Neural progenitor cell (in vitro differentiated cells): ENCODE results near the gene MIOX. TPM values are rescaled to one million over a fixed set of nuclear protein-coding genes. Genes with fewer than 3 reads are reported as not detected.
A peak's percentile ranks its signal among the peaks of the same experiment; 100 is the strongest.

Experiments used
- DNase-seq: peaks from one replicate; pipeline ENCODE4 v3.0.0-alpha.2; 2016; ENCODE audit warnings: low spot score
- H2AFZ ChIP-seq: fragments of 200-600 bp; sonication (generic); replicated peaks from 2 replicates; pipeline ENCODE4 v1.6.1; 2016; ENCODE audit warnings: antibody characterized with exemption
- H3F3A ChIP-seq: fragments of 200-600 bp; sonication (generic); 2 replicates; pipeline ENCODE4 v1.6.1; 2016; ENCODE audit warnings: antibody characterized with exemption, low read depth
- H3K27ac ChIP-seq: fragments of 200-600 bp; sonication (generic); 2 replicates; pipeline ENCODE4 v1.5.1; 2016; ENCODE audit warnings: mild to moderate bottlenecking
- H3K27me3 ChIP-seq: fragments of 200-600 bp; sonication (generic); 2 replicates; pipeline ENCODE4 v1.6.1; 2016; ENCODE audit warnings: mild to moderate bottlenecking, moderate library complexity
- H3K36me3 ChIP-seq: fragments of 200-600 bp; sonication (generic); 2 replicates; pipeline ENCODE4 v1.5.1; 2016
- H3K4me1 ChIP-seq: fragments of 200-600 bp; sonication (generic); 2 replicates; pipeline ENCODE4 v1.6.1; 2016; ENCODE audit warnings: mixed run types
- H3K4me2 ChIP-seq: fragments of 200-600 bp; sonication (generic); 2 replicates; pipeline ENCODE4 v1.6.1; 2016
- H3K4me3 ChIP-seq: fragments of 200-600 bp; sonication (generic); 2 replicates; pipeline ENCODE4 v1.5.1; 2016
- H3K79me2 ChIP-seq: fragments of 200-600 bp; sonication (generic); 2 replicates; pipeline ENCODE4 v1.6.1; 2016; ENCODE audit warnings: low read depth
- H3K9ac ChIP-seq: fragments of 200-600 bp; sonication (generic); 2 replicates; pipeline ENCODE4 v1.6.1; 2016
- H3K9me3 ChIP-seq: fragments of 200-600 bp; sonication (generic); 2 replicates; pipeline ENCODE4 v1.5.1; 2016; ENCODE audit warnings: low read depth
- H4K20me1 ChIP-seq: fragments of 200-600 bp; sonication (generic); 2 replicates; pipeline ENCODE4 v1.6.1; 2016; ENCODE audit warnings: low read depth
- H3K27ac Mint-ChIP-seq: 3 replicates; pipeline ENCODE4 v1.8.0; 2021; ENCODE audit warnings: mixed read lengths
- H3K27me3 Mint-ChIP-seq: 2 replicates; pipeline ENCODE4 v1.8.0; 2022; ENCODE audit warnings: low read depth, mild to moderate bottlenecking, inconsistent platforms, moderate library complexity, mixed read lengths; ENCODE audit not compliant: insufficient read depth
- H3K36me3 Mint-ChIP-seq: 3 replicates; pipeline ENCODE4 v1.8.0; 2021; ENCODE audit warnings: mixed read lengths
- H3K4me1 Mint-ChIP-seq: 3 replicates; pipeline ENCODE4 v1.8.0; 2021; ENCODE audit warnings: mixed read lengths
- H3K4me3 Mint-ChIP-seq: 3 replicates; pipeline ENCODE4 v1.8.0; 2021; ENCODE audit warnings: mild to moderate bottlenecking, moderate library complexity, mixed read lengths
- H3K9me3 Mint-ChIP-seq: 3 replicates; pipeline ENCODE4 v1.8.0; 2020; ENCODE audit warnings: mixed read lengths
- EZH2 ChIP-seq: fragments of 200-600 bp; sonication (generic); IDR thresholded peaks from 2 replicates; pipeline ENCODE4 v1.6.1; 2017; ENCODE audit warnings: antibody characterized with exemption, mild to moderate bottlenecking, moderate library complexity
- EZH2phosphoT487 ChIP-seq: fragments of 200-600 bp; sonication (generic); IDR thresholded peaks from 2 replicates; pipeline ENCODE4 v1.6.1; 2017; ENCODE audit warnings: antibody characterized with exemption
- total RNA-seq: library from RNA; depleted of rRNA; stranded (reverse); fragments of >200 nt; gene quantifications from 2 replicates; pipeline ENCODE4 v1.2.3, GENCODE V29; 2015; ENCODE audit warnings: low replicate concordance
- TF ChIP-seq, protein P1 (sequence below): fragments of 200-600 bp; sonication (generic); IDR thresholded peaks from 2 replicates; pipeline ENCODE4 v1.5.1; 2017; ENCODE audit warnings: antibody characterized with exemption, mild to moderate bottlenecking

Gene MIOX
- total RNA-seq, 1 donor from 2014 or later, result not detected

DNA sequence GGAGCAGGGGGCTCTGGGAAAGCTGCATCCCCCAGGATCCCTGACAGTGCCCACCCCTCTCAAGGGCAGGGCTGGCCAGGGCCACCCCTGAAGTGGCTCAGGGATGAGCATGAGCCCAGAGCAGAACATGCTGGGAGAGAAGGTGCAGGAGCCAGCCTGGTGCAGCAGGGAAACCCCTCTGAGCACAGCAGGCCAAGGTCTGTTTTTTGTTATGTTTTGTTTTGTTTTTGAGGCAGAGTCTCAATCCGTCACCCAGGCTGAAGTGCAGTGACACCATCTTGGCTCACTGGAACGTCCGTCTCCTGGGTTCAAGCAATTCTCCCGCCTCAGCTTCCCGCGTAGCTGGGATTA lies 11.0 kb upstream of the MIOX start:
- Histone ChIP-seq H3K27ac (no peak overlapping the region), H2AFZ (no peak overlapping the region), H3K4me1 (peaks cover 11% of the 10 kb centered on the region), H3K4me2 (peak overlapping the region; percentile 67), H3K4me3 (peak overlapping the region; percentile 91), H3K9ac (no peak overlapping the region), H3K36me3 (no peaks in the 10 kb centered on the region), H4K20me1 (peaks cover 40% of the 10 kb centered on the region), H3K79me2 (peaks cover 40% of the 10 kb centered on the region), H3F3A (no peaks in the 10 kb centered on the region), H3K9me3 (no peaks in the 10 kb centered on the region), H3K27me3 (peaks cover 21% of the 10 kb centered on the region)
- TF ChIP-seq, protein P1, sequence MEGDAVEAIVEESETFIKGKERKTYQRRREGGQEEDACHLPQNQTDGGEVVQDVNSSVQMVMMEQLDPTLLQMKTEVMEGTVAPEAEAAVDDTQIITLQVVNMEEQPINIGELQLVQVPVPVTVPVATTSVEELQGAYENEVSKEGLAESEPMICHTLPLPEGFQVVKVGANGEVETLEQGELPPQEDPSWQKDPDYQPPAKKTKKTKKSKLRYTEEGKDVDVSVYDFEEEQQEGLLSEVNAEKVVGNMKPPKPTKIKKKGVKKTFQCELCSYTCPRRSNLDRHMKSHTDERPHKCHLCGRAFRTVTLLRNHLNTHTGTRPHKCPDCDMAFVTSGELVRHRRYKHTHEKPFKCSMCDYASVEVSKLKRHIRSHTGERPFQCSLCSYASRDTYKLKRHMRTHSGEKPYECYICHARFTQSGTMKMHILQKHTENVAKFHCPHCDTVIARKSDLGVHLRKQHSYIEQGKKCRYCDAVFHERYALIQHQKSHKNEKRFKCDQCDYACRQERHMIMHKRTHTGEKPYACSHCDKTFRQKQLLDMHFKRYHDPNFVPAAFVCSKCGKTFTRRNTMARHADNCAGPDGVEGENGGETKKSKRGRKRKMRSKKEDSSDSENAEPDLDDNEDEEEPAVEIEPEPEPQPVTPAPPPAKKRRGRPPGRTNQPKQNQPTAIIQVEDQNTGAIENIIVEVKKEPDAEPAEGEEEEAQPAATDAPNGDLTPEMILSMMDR, result no peak
- TF ChIP-seq EZH2phosphoT487 (no peak), EZH2 (no peak)
- Mint-ChIP-seq H3K9me3 (peaks cover 2% of the 10 kb centered on the region), H3K4me1 (peaks cover 20% of the 10 kb centered on the region), H3K27me3 (peaks cover 35% of the 10 kb centered on the region), H3K36me3 (no peaks in the 10 kb centered on the region), H3K27ac (no peak overlapping the region), H3K4me3 (peak overlapping the region; percentile 83)
- DNase-seq, result no peak

DNA sequence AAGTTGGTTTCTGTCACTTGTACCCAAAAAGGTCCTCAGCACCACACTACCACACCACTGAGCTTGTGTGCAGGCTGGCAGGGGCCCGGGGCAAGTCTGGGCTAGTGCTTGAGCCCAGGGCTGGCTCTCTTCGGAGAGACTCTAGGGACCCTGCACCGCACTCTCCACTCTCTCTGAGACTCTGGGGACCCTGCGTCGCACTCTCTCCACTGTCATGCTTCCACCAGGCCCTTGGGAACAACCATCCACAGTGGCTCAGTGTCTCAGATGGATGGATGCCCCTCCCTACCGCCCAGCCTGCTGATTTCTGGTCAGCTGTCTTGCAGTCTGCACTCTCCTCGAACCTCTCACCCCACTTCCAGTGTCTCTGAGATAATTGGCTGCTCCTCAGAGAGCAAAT lies 9.8 kb upstream of the MIOX start:
- Histone ChIP-seq H3K27me3 (peaks cover 33% of the 10 kb centered on the region), H3K9me3 (no peaks in the 10 kb centered on the region), H2AFZ (no peak overlapping the region), H3K9ac (no peak overlapping the region), H3K27ac (no peak overlapping the region), H3K4me3 (no peak overlapping the region), H3F3A (peaks cover 3% of the 10 kb centered on the region), H3K36me3 (no peaks in the 10 kb centered on the region), H3K4me2 (no peak overlapping the region), H4K20me1 (peaks cover 27% of the 10 kb centered on the region), H3K4me1 (peaks cover 11% of the 10 kb centered on the region), H3K79me2 (peaks cover 28% of the 10 kb centered on the region)
- Mint-ChIP-seq H3K27ac (no peak overlapping the region), H3K9me3 (peaks cover 2% of the 10 kb centered on the region), H3K4me1 (peaks cover 20% of the 10 kb centered on the region), H3K36me3 (no peaks in the 10 kb centered on the region), H3K4me3 (peak overlapping the region; percentile 83), H3K27me3 (peaks cover 39% of the 10 kb centered on the region)
- TF ChIP-seq EZH2phosphoT487 (no peak), EZH2 (no peak)
- TF ChIP-seq, protein P1, result no peak
- DNase-seq, result no peak

DNA sequence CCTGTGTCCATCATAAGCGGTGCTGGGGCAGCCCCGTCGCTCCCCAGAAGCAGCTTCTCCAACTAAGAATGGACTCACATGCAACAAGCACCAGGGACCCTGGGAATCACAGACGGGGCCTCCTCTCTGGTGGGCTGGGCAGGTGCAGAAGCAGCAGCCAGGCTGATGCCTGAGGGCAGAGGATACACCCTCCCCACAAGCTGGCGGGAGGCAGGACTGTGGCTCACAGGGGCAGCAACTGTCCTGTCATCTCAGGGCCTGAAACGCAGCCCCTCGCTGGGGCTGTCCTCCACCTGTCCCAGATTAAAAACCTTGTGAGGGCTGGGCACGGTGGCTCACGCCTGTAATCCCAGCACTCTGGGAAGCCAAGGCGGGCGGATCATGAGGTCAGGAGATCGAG lies 8.7 kb upstream of the MIOX start:
- Histone ChIP-seq H3K79me2 (peaks cover 17% of the 10 kb centered on the region), H3K27ac (no peak overlapping the region), H3K4me3 (no peak overlapping the region), H3K4me2 (no peak overlapping the region), H3K36me3 (no peaks in the 10 kb centered on the region), H3K9ac (no peak overlapping the region), H3K27me3 (peaks cover 37% of the 10 kb centered on the region), H3K9me3 (no peaks in the 10 kb centered on the region), H2AFZ (no peak overlapping the region), H3K4me1 (peaks cover 11% of the 10 kb centered on the region), H3F3A (peaks cover 3% of the 10 kb centered on the region), H4K20me1 (peaks cover 17% of the 10 kb centered on the region)
- no peak overlapping the region for H3K4me3 Mint-ChIP-seq
- no peaks in the 10 kb centered on the region for H3K36me3 Mint-ChIP-seq
- peaks cover 19% of the 10 kb centered on the region for H3K4me1 Mint-ChIP-seq
- H3K9me3 Mint-ChIP-seq, result peaks cover 2% of the 10 kb centered on the region
- DNase-seq, result no peak
- peaks cover 40% of the 10 kb centered on the region for H3K27me3 Mint-ChIP-seq
- H3K27ac Mint-ChIP-seq, result no peak overlapping the region
- TF ChIP-seq, protein P1, result no peak
- TF ChIP-seq EZH2, result no peak
- TF ChIP-seq EZH2phosphoT487, result no peak
